H9 (cell line): ENCODE data around the gene OGFOD2. TPM values are rescaled to one million over a fixed set of nuclear protein-coding genes. Genes with fewer than 3 reads are reported as not detected.

Experiments used
- DNase-seq: peaks from one replicate; pipeline ENCODE4 v3.0.0-alpha.2; 2017
- H2AFZ ChIP-seq: one replicate; pipeline ENCODE4 v1.6.1; 2013; ENCODE audit warnings: mild to moderate bottlenecking, low read length, control low read depth, moderate library complexity
- H2AK5ac ChIP-seq: 2 replicates; pipeline ENCODE4 v1.6.1; 2013; ENCODE audit warnings: low read length, control low read depth, mixed read lengths; ENCODE audit not compliant: insufficient read length
- H2BK120ac ChIP-seq: one replicate; pipeline ENCODE4 v1.6.1; 2013; ENCODE audit warnings: low read depth, mild to moderate bottlenecking, low read length, control low read depth, inconsistent platforms; ENCODE audit not compliant: poor library complexity, severe bottlenecking
- H2BK12ac ChIP-seq: 2 replicates; pipeline ENCODE4 v1.6.1; 2013; ENCODE audit warnings: low read length, control low read depth, mixed read lengths, low read depth; ENCODE audit not compliant: insufficient read length
- H2BK15ac ChIP-seq: 2 replicates; pipeline ENCODE4 v1.6.1; 2013; ENCODE audit warnings: low read depth, low read length, control low read depth
- H2BK20ac ChIP-seq: one replicate; pipeline ENCODE4 v1.6.1; 2013; ENCODE audit warnings: low read depth, mild to moderate bottlenecking, low read length, control low read depth, inconsistent platforms; ENCODE audit not compliant: poor library complexity, severe bottlenecking
- H2BK5ac ChIP-seq: 2 replicates; pipeline ENCODE4 v1.6.1; 2013; ENCODE audit warnings: low read length, control low read depth, mixed read lengths; ENCODE audit not compliant: insufficient read length
- H3K14ac ChIP-seq: 2 replicates; pipeline ENCODE4 v1.6.1; 2013; ENCODE audit warnings: low read length, control low read depth; ENCODE audit not compliant: insufficient read depth
- H3K18ac ChIP-seq: 2 replicates; pipeline ENCODE4 v1.6.1; 2013; ENCODE audit warnings: low read depth, mild to moderate bottlenecking, mixed read lengths, low read length, control low read depth; ENCODE audit not compliant: insufficient read length
- H3K23ac ChIP-seq: 2 replicates; pipeline ENCODE4 v1.6.1; 2013; ENCODE audit warnings: low read length, control low read depth, mixed read lengths, low read depth; ENCODE audit not compliant: insufficient read length
- H3K23me2 ChIP-seq: 2 replicates; pipeline ENCODE4 v1.6.1; 2013; ENCODE audit warnings: low read depth, mild to moderate bottlenecking, mixed read lengths, low read length, control low read depth; ENCODE audit not compliant: insufficient read length, poor library complexity, severe bottlenecking
- H3K27ac ChIP-seq: 2 replicates; pipeline ENCODE4 v1.5.1; 2013; ENCODE audit warnings: low read length, control low read depth, mixed read lengths, low read depth; ENCODE audit not compliant: insufficient read length
- H3K27me3 ChIP-seq: 2 replicates; pipeline ENCODE4 v1.6.1; 2013; ENCODE audit warnings: low read length, control low read depth, inconsistent platforms; ENCODE audit not compliant: insufficient read depth
- H3K4ac ChIP-seq: 2 replicates; pipeline ENCODE4 v1.6.1; 2013; ENCODE audit warnings: low read depth, mild to moderate bottlenecking, control low read depth, inconsistent platforms, low read length, moderate library complexity
- H3K4me1 ChIP-seq: 2 replicates; pipeline ENCODE4 v1.6.1; 2013; ENCODE audit warnings: low read length, control low read depth, inconsistent platforms; ENCODE audit not compliant: insufficient read depth
- H3K4me2 ChIP-seq: 2 replicates; pipeline ENCODE4 v1.6.1; 2013; ENCODE audit warnings: low read length, control low read depth, mixed read lengths; ENCODE audit not compliant: insufficient read length, insufficient read depth
- H3K56ac ChIP-seq: 2 replicates; pipeline ENCODE4 v1.6.1; 2013; ENCODE audit warnings: low read depth, mild to moderate bottlenecking, mixed read lengths, low read length, control low read depth; ENCODE audit not compliant: insufficient read length
- H3K79me1 ChIP-seq: 2 replicates; pipeline ENCODE4 v1.6.1; 2013; ENCODE audit warnings: low read depth, mild to moderate bottlenecking, moderate library complexity, low read length, control low read depth, inconsistent platforms; ENCODE audit not compliant: insufficient read depth, poor library complexity, severe bottlenecking
- H3K79me2 ChIP-seq: 2 replicates; pipeline ENCODE4 v1.6.1; 2013; ENCODE audit warnings: low read length, control low read depth, inconsistent platforms; ENCODE audit not compliant: insufficient read depth
- H3K9ac ChIP-seq: 2 replicates; pipeline ENCODE4 v1.6.1; 2013; ENCODE audit warnings: low read length, control low read depth, mixed read lengths; ENCODE audit not compliant: insufficient read length; ENCODE audit errors: extremely low read depth
- H3K9me3 ChIP-seq: one replicate; pipeline ENCODE4 v1.6.1; 2013; ENCODE audit warnings: low read depth, low read length, inconsistent platforms; ENCODE audit not compliant: control insufficient read depth
- H3T11ph ChIP-seq: one replicate; pipeline ENCODE4 v1.6.1; 2013; ENCODE audit warnings: mild to moderate bottlenecking, low read length, control low read depth, inconsistent platforms
- H4K20me1 ChIP-seq: one replicate; pipeline ENCODE4 v1.6.1; 2013; ENCODE audit not compliant: control insufficient read depth, insufficient read length, insufficient read depth
- H4K5ac ChIP-seq: 2 replicates; pipeline ENCODE4 v1.6.1; 2013; ENCODE audit warnings: low read depth, mild to moderate bottlenecking, mixed read lengths, low read length, control low read depth; ENCODE audit not compliant: insufficient read length
- H4K8ac ChIP-seq: replicated peaks from 2 replicates; pipeline ENCODE4 v1.6.1; 2013; ENCODE audit warnings: low read length, control low read depth, mixed read lengths, low read depth; ENCODE audit not compliant: insufficient read length
- H4K91ac ChIP-seq: 2 replicates; pipeline ENCODE4 v1.6.1; 2013; ENCODE audit warnings: low read depth, mild to moderate bottlenecking, moderate library complexity, mixed read lengths, low read length, control low read depth; ENCODE audit not compliant: insufficient read length
- H3K27ac Mint-ChIP-seq, 3 experiments: 2 replicates in 2 of 3; 3 replicates in 1 of 3; pipeline ENCODE4 v1.8.0; 2020 to 2021; ENCODE audit warnings: mixed read lengths in 3 of 3, mild to moderate bottlenecking in 1 of 3, moderate library complexity in 1 of 3
- H3K27me3 Mint-ChIP-seq: 2 replicates; pipeline ENCODE4 v1.8.0; 2021; ENCODE audit warnings: low read depth, mild to moderate bottlenecking, moderate library complexity, mixed read lengths
- H3K36me3 Mint-ChIP-seq, 3 experiments: 2 replicates in 2 of 3; 3 replicates in 1 of 3; pipeline ENCODE4 v1.8.0; 2020 to 2021; ENCODE audit warnings: low read depth in 3 of 3, mixed read lengths in 3 of 3; ENCODE audit not compliant: insufficient read depth in 1 of 3
- H3K4me1 Mint-ChIP-seq, 2 experiments: 2 replicates each; pipeline ENCODE4 v1.8.0; 2020; ENCODE audit warnings: mixed read lengths in 2 of 2
- H3K4me3 Mint-ChIP-seq, 2 experiments: 2 replicates in 1 of 2; 3 replicates in 1 of 2; pipeline ENCODE4 v1.8.0; 2020 to 2021; ENCODE audit warnings: mild to moderate bottlenecking in 2 of 2, mixed read lengths in 2 of 2, moderate library complexity in 1 of 2
- H3K9me3 Mint-ChIP-seq, 2 experiments: 2 replicates in 1 of 2; 3 replicates in 1 of 2; pipeline ENCODE4 v1.8.0; 2020; ENCODE audit warnings: mild to moderate bottlenecking in 2 of 2, mixed read lengths in 2 of 2, moderate library complexity in 1 of 2
- CTCF ChIP-seq: fragments of 200-600 bp; sonication (generic); conservative IDR thresholded peaks from 3 replicates; pipeline ENCODE4 v1.8.0; 2021; ENCODE audit warnings: antibody characterized with exemption, mild to moderate bottlenecking
- WGBS: extraction: QIAGEN DNeasy Blood & Tissue Kit; methylation state at CpG from one replicate; pipeline ENCODE4 v1.1.7; 2013; ENCODE audit warnings: missing lambda C conversion rate, low lambda C conversion rate, mixed read lengths; ENCODE audit not compliant: insufficient read length; ENCODE audit errors: extremely low coverage; 5-methylcytosine and 5-hydroxymethylcytosine counted together
- total RNA-seq: library from RNA; stranded (reverse); gene quantifications from 2 replicates; pipeline ENCODE4 v1.2.1, GENCODE V29; 2021

Gene OGFOD2
- total RNA-seq, 1 experiment from 2014 or later: 14.7 TPM

DNA sequence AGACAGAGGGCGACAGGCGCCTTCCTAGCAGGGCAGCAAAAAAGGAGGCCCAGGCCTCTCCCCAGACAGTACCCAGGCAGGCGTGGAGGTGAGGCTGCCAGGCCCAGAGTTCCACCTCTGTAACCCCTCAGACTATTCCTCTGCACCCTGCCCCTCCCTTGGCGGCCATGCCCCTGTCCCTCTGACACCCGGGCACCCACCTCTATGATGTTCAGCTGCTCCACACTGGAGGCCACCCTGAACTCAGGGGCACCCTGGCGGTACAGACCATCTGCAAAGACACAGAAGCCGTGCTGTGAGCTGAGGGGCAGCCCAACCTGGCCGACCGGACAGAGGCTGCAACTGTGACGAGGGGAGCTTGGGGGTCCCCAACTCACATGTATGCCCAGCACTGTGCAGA is 25.5 kb downstream of the OGFOD2 start:
- Histone ChIP-seq H3K56ac (no peak overlapping the region), H2BK20ac (no peak overlapping the region), H2BK12ac (no peak overlapping the region), H3K4me1 (no peaks in the 10 kb centered on the region), H3K27me3 (no peaks in the 10 kb centered on the region), H4K8ac (no peak overlapping the region), H2BK15ac (no peak overlapping the region), H3K79me2 (no peaks in the 10 kb centered on the region), H3K9me3 (no peaks in the 10 kb centered on the region), H3K14ac (no peak overlapping the region), H2AK5ac (no peak overlapping the region), H3K4ac (no peak overlapping the region), H4K20me1 (no peaks in the 10 kb centered on the region), H2BK5ac (no peak overlapping the region), H2AFZ (no peak overlapping the region), H3K27ac (no peak overlapping the region), H3K23ac (no peak overlapping the region), H3K18ac (no peak overlapping the region), H4K5ac (no peak overlapping the region), H3K23me2 (no peaks in the 10 kb centered on the region), H3T11ph (no peak overlapping the region), H3K79me1 (no peaks in the 10 kb centered on the region), H2BK120ac (no peak overlapping the region), H4K91ac (no peak overlapping the region), H3K4me2 (no peak overlapping the region), H3K9ac (no peak overlapping the region)
- TF ChIP-seq CTCF: no peak
- no peak for DNase-seq
- Mint-ChIP-seq H3K27ac (peak overlapping the region in 1 of 3 experiments; percentile 40; a peak in 2 of 7 replicates), H3K27me3 (no peaks in the 10 kb centered on the region; the same call in 1 of the 2 replicates), H3K4me3 (no peak overlapping the region), H3K36me3 (no peaks in the 10 kb centered on the region), H3K9me3 (no peaks in the 10 kb centered on the region), H3K4me1 (no peaks in the 10 kb centered on the region)
- no CpG with 5 or more reads among the region's 10 CpGs for WGBS
